Glutamatergic neuron (in vitro differentiated cells): Measurements from ENCODE around the gene PYY. TPM values are rescaled to one million over a fixed set of nuclear protein-coding genes. Genes with fewer than 3 reads are reported as not detected.

ENCODE experiments used
- DNase-seq: peaks from one replicate; pipeline ENCODE4 v3.0.0; 2022
- H3K27ac Mint-ChIP-seq: one replicate; pipeline ENCODE4 v1.8.0; 2020; ENCODE audit warnings: mild to moderate bottlenecking, mixed read lengths, inconsistent platforms; ENCODE audit not compliant: unreplicated experiment
- H3K27me3 Mint-ChIP-seq: one replicate; pipeline ENCODE4 v1.8.0; 2020; ENCODE audit warnings: mild to moderate bottlenecking, moderate library complexity, mixed read lengths, inconsistent platforms; ENCODE audit not compliant: unreplicated experiment
- H3K36me3 Mint-ChIP-seq: one replicate; pipeline ENCODE4 v1.8.0; 2020; ENCODE audit warnings: mild to moderate bottlenecking, mixed read lengths, inconsistent platforms; ENCODE audit not compliant: unreplicated experiment
- H3K4me1 Mint-ChIP-seq: one replicate; pipeline ENCODE4 v1.8.0; 2020; ENCODE audit warnings: mild to moderate bottlenecking, low read depth, mixed read lengths, inconsistent platforms; ENCODE audit not compliant: unreplicated experiment
- H3K4me3 Mint-ChIP-seq: one replicate; pipeline ENCODE4 v1.8.0; 2020; ENCODE audit warnings: mild to moderate bottlenecking, mixed read lengths, inconsistent platforms; ENCODE audit not compliant: unreplicated experiment
- H3K9me3 Mint-ChIP-seq: one replicate; pipeline ENCODE4 v1.8.0; 2020; ENCODE audit warnings: mild to moderate bottlenecking, moderate library complexity, mixed read lengths, inconsistent platforms; ENCODE audit not compliant: unreplicated experiment
- CTCF ChIP-seq: fragments of 200-600 bp; sonication (generic); IDR thresholded peaks from one replicate; pipeline ENCODE4 v1.5.0; 2021; ENCODE audit not compliant: partially characterized antibody, unreplicated experiment
- total RNA-seq: library from RNA; stranded (reverse); fragmentation: NEBNext Ultra II Directional; extraction: Animal tissue kit (Norgen Biotek cat#: 25700); gene quantifications from one replicate; pipeline ENCODE4 v1.2.1, GENCODE V29; 2021; ENCODE audit not compliant: unreplicated experiment

The PYY gene
- total RNA-seq, 1 donor from 2014 or later: not detected

DNA sequence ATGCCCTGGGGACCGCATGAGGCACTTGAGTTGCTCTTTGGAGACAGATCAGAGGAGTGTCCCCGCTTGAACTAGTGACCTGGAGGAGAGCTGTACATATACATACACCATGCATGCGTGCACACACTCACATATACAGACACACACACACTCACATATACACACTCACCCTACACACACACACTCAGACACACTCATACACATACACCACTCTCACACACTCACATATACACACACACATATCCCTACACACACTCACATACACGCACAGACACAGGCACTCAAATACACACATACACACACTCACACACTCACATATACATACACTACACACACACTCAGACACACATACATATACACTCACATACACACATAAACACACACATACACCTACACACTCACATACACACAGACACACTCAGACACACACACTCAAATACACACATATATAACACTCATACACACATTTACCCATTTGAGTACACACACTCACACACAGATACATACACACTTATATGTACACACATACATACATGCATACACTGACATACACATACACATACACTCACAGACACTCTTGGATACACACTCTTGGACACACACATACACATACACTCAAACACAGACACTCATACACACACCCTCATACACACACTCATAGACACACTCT lies 41.0 kb downstream of the PYY start:
- H3K36me3 Mint-ChIP-seq: peaks cover 7% of the 10 kb centered on the region
- DNase-seq: no peak
- no peak overlapping the region for H3K4me3 Mint-ChIP-seq
- peaks cover 5% of the 10 kb centered on the region for H3K4me1 Mint-ChIP-seq
- no peak for TF ChIP-seq CTCF
- H3K27ac Mint-ChIP-seq: no peak overlapping the region
- peaks cover 3% of the 10 kb centered on the region for H3K27me3 Mint-ChIP-seq
- peaks cover 5% of the 10 kb centered on the region for H3K9me3 Mint-ChIP-seq

- H3K4me3 Mint-ChIP-seq: no peak overlapping the region
- no peak for DNase-seq
- H3K36me3 Mint-ChIP-seq: peaks cover 6% of the 10 kb centered on the region
- H3K4me1 Mint-ChIP-seq: peaks cover 5% of the 10 kb centered on the region
- peaks cover 5% of the 10 kb centered on the region for H3K9me3 Mint-ChIP-seq
- peaks cover 3% of the 10 kb centered on the region for H3K27me3 Mint-ChIP-seq
- TF ChIP-seq CTCF: no peak
- no peak overlapping the region for H3K27ac Mint-ChIP-seq
These were observed 41.8 kb downstream of the PYY start for GRCh38 chr17:43911904-43912303.

DNA sequence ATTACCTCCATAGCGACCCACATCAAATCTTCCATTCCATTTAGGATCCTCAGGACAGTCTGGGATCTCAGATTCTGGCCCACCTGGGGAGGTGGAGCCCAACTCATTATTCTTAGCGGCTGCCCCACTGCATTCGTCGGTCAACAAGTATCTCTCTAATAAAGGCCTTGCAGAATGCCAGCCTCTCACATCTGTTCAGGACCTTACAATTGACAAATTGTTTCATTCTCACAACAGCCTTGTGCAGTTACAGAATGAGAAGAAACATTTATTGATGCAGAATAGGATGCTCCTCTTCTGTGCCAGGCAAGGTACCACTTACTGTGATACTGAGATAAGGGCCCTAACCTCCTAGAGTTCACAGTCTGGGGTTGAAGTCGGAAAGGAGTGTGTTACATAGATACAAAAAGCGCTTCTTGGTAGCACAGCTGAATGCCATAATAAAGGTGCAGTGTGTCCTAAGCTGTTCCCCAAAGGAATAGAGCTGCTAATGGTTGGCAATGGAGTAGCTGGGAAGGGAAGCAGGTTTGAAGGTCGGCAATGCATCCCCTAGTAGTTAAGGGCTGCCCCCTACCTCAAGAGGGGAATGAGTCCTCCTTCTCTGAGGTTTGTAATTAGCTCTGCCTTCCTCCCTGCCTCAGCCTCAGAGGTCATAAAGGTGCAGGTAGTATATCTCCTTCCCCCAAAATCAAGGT lies 44.1 kb downstream of the PYY start:
- Mint-ChIP-seq H3K27me3 (peaks cover 5% of the 10 kb centered on the region), H3K36me3 (no peaks in the 10 kb centered on the region), H3K9me3 (peaks cover 6% of the 10 kb centered on the region), H3K27ac (no peak overlapping the region), H3K4me1 (peaks cover 5% of the 10 kb centered on the region), H3K4me3 (no peak overlapping the region)
- no peak for DNase-seq
- no peak for TF ChIP-seq CTCF

- no peaks in the 10 kb centered on the region for H3K36me3 Mint-ChIP-seq
- H3K4me1 Mint-ChIP-seq: peaks cover 8% of the 10 kb centered on the region
- TF ChIP-seq CTCF: no peak
- H3K4me3 Mint-ChIP-seq: peak overlapping the region; percentile 96
- H3K27me3 Mint-ChIP-seq: peaks cover 5% of the 10 kb centered on the region
- peak overlapping the region; percentile 92 for H3K27ac Mint-ChIP-seq
- peaks cover 6% of the 10 kb centered on the region for H3K9me3 Mint-ChIP-seq
- DNase-seq: peak; percentile 74
These were observed 45.6 kb downstream of the PYY start for GRCh38 chr17:43907998-43908721.
